Endothelial cell (in vitro differentiated cells): ENCODE data around the gene CHD5. TPM values are rescaled to one million over a fixed set of nuclear protein-coding genes. Genes with fewer than 3 reads are reported as not detected.

Source experiments
- DNase-seq: peaks from one replicate; pipeline ENCODE4 v3.0.0; 2021; ENCODE audit warnings: low spot score
- H3K27ac Mint-ChIP-seq: one replicate; pipeline ENCODE4 v1.8.0; 2021; ENCODE audit warnings: mixed read lengths, inconsistent platforms; ENCODE audit not compliant: unreplicated experiment
- H3K27me3 Mint-ChIP-seq: one replicate; pipeline ENCODE4 v1.8.0; 2021; ENCODE audit warnings: mild to moderate bottlenecking, moderate library complexity, mixed read lengths, inconsistent platforms; ENCODE audit not compliant: unreplicated experiment
- H3K36me3 Mint-ChIP-seq: one replicate; pipeline ENCODE4 v1.8.0; 2021; ENCODE audit warnings: mild to moderate bottlenecking, low read depth, mixed read lengths, inconsistent platforms; ENCODE audit not compliant: unreplicated experiment
- H3K4me1 Mint-ChIP-seq: one replicate; pipeline ENCODE4 v1.8.0; 2021; ENCODE audit warnings: mild to moderate bottlenecking, mixed read lengths, inconsistent platforms; ENCODE audit not compliant: unreplicated experiment
- H3K4me3 Mint-ChIP-seq: one replicate; pipeline ENCODE4 v1.8.0; 2021; ENCODE audit warnings: mild to moderate bottlenecking, mixed read lengths, inconsistent platforms; ENCODE audit not compliant: unreplicated experiment
- H3K9me3 Mint-ChIP-seq: one replicate; pipeline ENCODE4 v1.8.0; 2021; ENCODE audit warnings: mixed read lengths, inconsistent platforms; ENCODE audit not compliant: unreplicated experiment
- total RNA-seq: library from RNA; stranded (reverse); fragmentation: NEBNext Ultra II Directional; extraction: Animal tissue kit (Norgen Biotek cat#: 25700); gene quantifications from one replicate; pipeline ENCODE4 v1.2.1, GENCODE V29; 2021; ENCODE audit not compliant: unreplicated experiment
- TF ChIP-seq, protein P1 (sequence below): fragments of 200-600 bp; sonication (generic); IDR thresholded peaks from one replicate; pipeline ENCODE4 v1.5.0; 2021; ENCODE audit warnings: antibody characterized with exemption; ENCODE audit not compliant: unreplicated experiment

The CHD5 gene
- total RNA-seq, 1 donor from 2014 or later = 0.15 TPM

DNA sequence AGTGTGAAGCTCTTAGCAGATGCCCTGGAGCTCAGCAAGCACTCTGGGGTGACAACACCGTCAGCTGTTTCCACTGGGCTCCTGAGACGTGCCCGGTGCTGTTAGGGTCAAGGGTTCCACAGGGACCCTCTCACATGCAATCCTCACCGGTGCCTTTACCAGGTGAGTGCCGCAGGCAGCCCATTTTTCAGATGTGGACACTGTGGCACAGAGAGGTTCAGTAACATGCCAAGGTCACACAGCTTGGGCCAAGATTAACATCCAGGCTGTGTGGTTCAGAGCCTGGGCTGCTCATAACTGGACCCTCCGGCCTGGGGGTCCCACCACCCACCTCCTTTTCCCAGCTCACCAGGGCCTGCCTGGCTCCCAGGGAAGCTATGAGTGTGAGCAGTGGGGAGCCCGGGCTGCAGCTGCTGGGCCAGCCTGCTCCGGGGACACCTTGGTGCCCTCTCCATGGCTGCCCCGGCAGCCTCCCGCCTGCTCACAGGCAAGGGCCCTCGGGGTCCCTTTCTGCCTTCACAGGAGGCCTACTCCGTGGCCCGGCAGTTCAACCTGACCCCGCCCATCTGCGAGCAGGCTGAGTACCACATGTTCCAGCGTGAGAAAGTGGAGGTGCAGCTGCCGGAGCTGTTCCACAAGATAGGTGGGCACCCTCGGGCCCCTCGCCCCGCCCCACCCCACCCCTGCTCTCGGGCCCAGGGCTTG lies 85.2 kb downstream of the CHD5 start:
- H3K4me3 Mint-ChIP-seq = no peak overlapping the region
- no peak for DNase-seq
- H3K27ac Mint-ChIP-seq = no peak overlapping the region
- TF ChIP-seq, protein P1, sequence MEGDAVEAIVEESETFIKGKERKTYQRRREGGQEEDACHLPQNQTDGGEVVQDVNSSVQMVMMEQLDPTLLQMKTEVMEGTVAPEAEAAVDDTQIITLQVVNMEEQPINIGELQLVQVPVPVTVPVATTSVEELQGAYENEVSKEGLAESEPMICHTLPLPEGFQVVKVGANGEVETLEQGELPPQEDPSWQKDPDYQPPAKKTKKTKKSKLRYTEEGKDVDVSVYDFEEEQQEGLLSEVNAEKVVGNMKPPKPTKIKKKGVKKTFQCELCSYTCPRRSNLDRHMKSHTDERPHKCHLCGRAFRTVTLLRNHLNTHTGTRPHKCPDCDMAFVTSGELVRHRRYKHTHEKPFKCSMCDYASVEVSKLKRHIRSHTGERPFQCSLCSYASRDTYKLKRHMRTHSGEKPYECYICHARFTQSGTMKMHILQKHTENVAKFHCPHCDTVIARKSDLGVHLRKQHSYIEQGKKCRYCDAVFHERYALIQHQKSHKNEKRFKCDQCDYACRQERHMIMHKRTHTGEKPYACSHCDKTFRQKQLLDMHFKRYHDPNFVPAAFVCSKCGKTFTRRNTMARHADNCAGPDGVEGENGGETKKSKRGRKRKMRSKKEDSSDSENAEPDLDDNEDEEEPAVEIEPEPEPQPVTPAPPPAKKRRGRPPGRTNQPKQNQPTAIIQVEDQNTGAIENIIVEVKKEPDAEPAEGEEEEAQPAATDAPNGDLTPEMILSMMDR = no peak
- H3K4me1 Mint-ChIP-seq = no peaks in the 10 kb centered on the region
- H3K36me3 Mint-ChIP-seq = peaks cover 4% of the 10 kb centered on the region
- H3K9me3 Mint-ChIP-seq = no peaks in the 10 kb centered on the region
- peaks cover 24% of the 10 kb centered on the region for H3K27me3 Mint-ChIP-seq

- TF ChIP-seq, protein P1 = no peak
- Mint-ChIP-seq H3K27me3 (peaks cover 24% of the 10 kb centered on the region), H3K27ac (peak overlapping the region; percentile 16), H3K9me3 (no peaks in the 10 kb centered on the region), H3K4me1 (no peaks in the 10 kb centered on the region), H3K36me3 (peaks cover 4% of the 10 kb centered on the region), H3K4me3 (no peak overlapping the region)
- no peak for DNase-seq
Measured at GRCh38 chr1:6094246-6094645, 85.9 kb downstream of the CHD5 start.

DNA sequence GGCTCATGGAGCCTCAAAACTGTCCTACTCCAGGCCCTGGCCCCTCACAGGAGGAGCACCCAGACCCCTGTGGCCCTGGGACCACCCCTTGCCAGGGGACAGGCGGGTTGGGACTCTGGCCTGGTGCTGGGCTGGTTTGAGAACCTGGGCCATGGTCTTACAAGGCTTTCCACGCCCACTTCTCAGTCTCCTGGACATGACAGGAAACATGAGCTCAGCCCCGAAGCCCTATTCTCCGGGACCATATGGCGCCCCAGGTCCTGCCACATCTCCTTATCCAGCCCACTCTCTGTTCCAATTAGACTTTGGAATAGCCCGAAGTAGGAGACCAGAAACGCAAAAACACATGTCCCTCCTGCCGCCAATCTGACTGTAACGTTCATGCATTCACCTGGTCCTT lies 86.5 kb downstream of the CHD5 start:
- peaks cover 4% of the 10 kb centered on the region for H3K36me3 Mint-ChIP-seq

GRCh38 chr1:6093071-6093470 lies 87.0 kb downstream of the CHD5 start:
- TF ChIP-seq, protein P1 = no peak
- peaks cover 24% of the 10 kb centered on the region for H3K27me3 Mint-ChIP-seq
- no peaks in the 10 kb centered on the region for H3K4me1 Mint-ChIP-seq
- no peaks in the 10 kb centered on the region for H3K9me3 Mint-ChIP-seq
- no peak overlapping the region for H3K27ac Mint-ChIP-seq
- no peak overlapping the region for H3K4me3 Mint-ChIP-seq
- DNase-seq = no peak
- H3K36me3 Mint-ChIP-seq = peaks cover 4% of the 10 kb centered on the region

More for the DNA sequence above, 86.5 kb downstream of the CHD5 start:
- peaks cover 24% of the 10 kb centered on the region for H3K27me3 Mint-ChIP-seq
- DNase-seq = no peak
- H3K27ac Mint-ChIP-seq = peak overlapping the region; percentile 16
- H3K4me1 Mint-ChIP-seq = no peaks in the 10 kb centered on the region
- no peaks in the 10 kb centered on the region for H3K9me3 Mint-ChIP-seq
- H3K4me3 Mint-ChIP-seq = no peak overlapping the region
- TF ChIP-seq, protein P1 = no peak

- no peaks in the 10 kb centered on the region for H3K9me3 Mint-ChIP-seq
- TF ChIP-seq, protein P1 = no peak
- no peak for DNase-seq
- H3K36me3 Mint-ChIP-seq = no peaks in the 10 kb centered on the region
- H3K27ac Mint-ChIP-seq = no peak overlapping the region
- no peak overlapping the region for H3K4me3 Mint-ChIP-seq
- peaks cover 18% of the 10 kb centered on the region for H3K27me3 Mint-ChIP-seq
- no peaks in the 10 kb centered on the region for H3K4me1 Mint-ChIP-seq
Measured at GRCh38 chr1:6092211-6092610, 87.9 kb downstream of the CHD5 start.
